B cell (primary cell): ENCODE data around the gene RCN2. TPM values are rescaled to one million over a fixed set of nuclear protein-coding genes. Genes with fewer than 3 reads are reported as not detected.

Source experiments
- ATAC-seq: fragments of 200-7000 bp; cut with Tn5 transposase; one replicate; pipeline ENCODE4 v1.10.0; 2021; ENCODE audit warnings: low read depth, mild to moderate bottlenecking, moderate number of reproducible peaks, moderate library complexity
- CTCF ChIA-PET: fragments of 350-600 bp; sonication (Branson Sonifier 250); formaldehyde crosslinking; loops from one replicate; lab custom pipeline; 2021; ENCODE audit warnings: antibody characterized with exemption, inconsistent platforms; lab: Charles Lee
- POLR2A ChIA-PET: fragments of 350-600 bp; sonication (Branson Sonifier 250); formaldehyde crosslinking; loops from one replicate; lab custom pipeline; 2021; ENCODE audit warnings: antibody characterized with exemption; lab: Charles Lee
- DNase-seq: peaks from one replicate; pipeline ENCODE4 v3.0.0; 2013
- H2AFZ ChIP-seq: 2 replicates; pipeline ENCODE4 v1.6.1; 2012; ENCODE audit warnings: mild to moderate bottlenecking, low read depth, low read length; ENCODE audit not compliant: insufficient read depth, poor library complexity, severe bottlenecking
- H3K27ac ChIP-seq, 2 donors: 1 replicate in 1 of 2; 2 replicates in 1 of 2; pipeline ENCODE4 v1.5.1; 2012 to 2013; ENCODE audit warnings: low read length in 2 of 2, mild to moderate bottlenecking in 2 of 2, moderate library complexity in 1 of 2
- H3K27me3 ChIP-seq, 4 experiments: fragments of 200-600 bp in 1 of 4; sonication (generic) in 1 of 4; replicated peaks in 1 of 4; 1 replicate in 2 of 4; 2 replicates in 2 of 4; pipeline versions ENCODE4 v1.6.1 to v1.7.0; 2013 to 2016; ENCODE audit warnings: low read length in 3 of 4, mild to moderate bottlenecking in 2 of 4, mixed read lengths in 1 of 4, moderate library complexity in 1 of 4; ENCODE audit not compliant: insufficient read depth in 4 of 4, control insufficient read depth in 3 of 4; ENCODE audit errors: control extremely low read depth in 1 of 4
- H3K36me3 ChIP-seq, 2 experiments: replicated peaks in 1 of 2; 1 replicate in 1 of 2; 2 replicates in 1 of 2; pipeline versions ENCODE4 v1.6.1 to v1.7.1; 2013; ENCODE audit warnings: low read length in 1 of 2; ENCODE audit not compliant: insufficient read depth in 2 of 2, control insufficient read depth in 1 of 2; ENCODE audit errors: control extremely low read depth in 1 of 2, extremely low read depth in 1 of 2
- H3K4me1 ChIP-seq, 2 donors: fragments of 200-600 bp in 1 of 2; sonication (generic) in 1 of 2; 1 replicate in 1 of 2; 2 replicates in 1 of 2; pipeline versions ENCODE4 v1.5.1 to v1.6.1; 2013 to 2017; ENCODE audit warnings: low read length in 2 of 2; ENCODE audit not compliant: control insufficient read depth in 2 of 2, insufficient read depth in 2 of 2
- H3K4me2 ChIP-seq: replicated peaks from 2 replicates; pipeline ENCODE3; 2012; ENCODE audit warnings: mild to moderate bottlenecking, low read depth, low read length; ENCODE audit not compliant: poor library complexity, severe bottlenecking
- H3K4me3 ChIP-seq, 5 experiments: fragments of 200-600 bp in 1 of 5; sonication (generic) in 1 of 5; 1 replicate in 3 of 5; 2 replicates in 2 of 5; pipeline versions ENCODE4 v1.5.1 to v1.7.0; 2011 to 2016; ENCODE audit warnings: low read length in 4 of 5, mild to moderate bottlenecking in 4 of 5, low read depth in 2 of 5, control low read depth in 1 of 5, moderate library complexity in 1 of 5; ENCODE audit not compliant: insufficient read depth in 1 of 5; ENCODE audit errors: control extremely low read depth in 1 of 5, extremely low read depth in 1 of 5
- H3K79me2 ChIP-seq: fragments of 200-600 bp; sonication (generic); one replicate; pipeline ENCODE4 v1.6.0; 2016; ENCODE audit warnings: low read length; ENCODE audit not compliant: control insufficient read depth, insufficient read depth
- H3K9ac ChIP-seq: fragments of 200-600 bp; sonication (generic); 2 replicates; pipeline ENCODE4 v1.6.1; 2017; ENCODE audit warnings: mild to moderate bottlenecking, low read length, moderate library complexity
- H3K9me3 ChIP-seq, 3 donors: one replicate each; pipeline versions ENCODE4 v1.6.1 to v1.7.1; 2013; ENCODE audit warnings: low read length in 2 of 3; ENCODE audit not compliant: control insufficient read depth in 2 of 3, insufficient read depth in 1 of 3; ENCODE audit errors: control extremely low read depth in 1 of 3
- H4K20me1 ChIP-seq: 2 replicates; pipeline ENCODE4 v1.6.0; 2012; ENCODE audit warnings: mild to moderate bottlenecking, low read length; ENCODE audit not compliant: insufficient read depth, control insufficient read depth, poor library complexity, severe bottlenecking
- H3K27ac Mint-ChIP-seq: one replicate; pipeline ENCODE4 v1.8.0; 2021; ENCODE audit warnings: mixed read lengths
- H3K27me3 Mint-ChIP-seq: one replicate; pipeline ENCODE4 v1.8.0; 2021; ENCODE audit warnings: mixed read lengths
- H3K4me1 Mint-ChIP-seq: one replicate; pipeline ENCODE4 v1.8.0; 2021; ENCODE audit warnings: mixed read lengths
- H3K4me3 Mint-ChIP-seq: one replicate; pipeline ENCODE4 v1.8.0; 2021; ENCODE audit warnings: mixed read lengths
- H3K9me3 Mint-ChIP-seq: one replicate; pipeline ENCODE4 v1.8.0; 2022; ENCODE audit warnings: mixed read lengths; ENCODE audit not compliant: insufficient read depth
- EZH2 ChIP-seq: IDR thresholded peaks from 2 replicates; pipeline ENCODE4 v1.6.1; 2012; ENCODE audit warnings: borderline replicate concordance, low read depth, mild to moderate bottlenecking, moderate library complexity, low read length; ENCODE audit not compliant: insufficient read depth, poor library complexity, severe bottlenecking
- WGBS: methylation state at CpG from one replicate; pipeline ENCODE4 v1.1.5; 2013; ENCODE audit warnings: missing lambda C conversion rate; ENCODE audit not compliant: insufficient coverage; 5-methylcytosine and 5-hydroxymethylcytosine counted together
- intact Hi-C: fragments of 100-400 bp; cut with micrococcal nuclease; formaldehyde crosslinking; loops from one replicate; pipeline ENCODE4 v1.10.0; 2022
- polyA plus RNA-seq: library from polyadenylated mRNA; depleted of rRNA; stranded (reverse); fragments of >200 nt; gene quantifications from 2 replicates; pipeline ENCODE4 v1.2.3, GENCODE V29; 2012
- total RNA-seq, 2 donors: library from RNA; stranded (reverse); fragments of 120-200 nt in 1 of 2; gene quantifications; 1 replicate in 1 of 2; 2 replicates in 1 of 2; pipeline versions ENCODE4 v1.2.3 to v1.2.4, GENCODE V29; 2013 to 2022
- TF ChIP-seq, protein P1 (sequence below): fragments of 200-600 bp; IDR thresholded peaks from one replicate; pipeline ENCODE4 v1.8.0; 2022; ENCODE audit warnings: antibody characterized with exemption, mild to moderate bottlenecking

RCN2 gene
- total and polyA plus RNA-seq, 2 donors (not counting 1 experiment from before 2014, with no cell fraction given), result 16.7 to 27.8 TPM

DNA sequence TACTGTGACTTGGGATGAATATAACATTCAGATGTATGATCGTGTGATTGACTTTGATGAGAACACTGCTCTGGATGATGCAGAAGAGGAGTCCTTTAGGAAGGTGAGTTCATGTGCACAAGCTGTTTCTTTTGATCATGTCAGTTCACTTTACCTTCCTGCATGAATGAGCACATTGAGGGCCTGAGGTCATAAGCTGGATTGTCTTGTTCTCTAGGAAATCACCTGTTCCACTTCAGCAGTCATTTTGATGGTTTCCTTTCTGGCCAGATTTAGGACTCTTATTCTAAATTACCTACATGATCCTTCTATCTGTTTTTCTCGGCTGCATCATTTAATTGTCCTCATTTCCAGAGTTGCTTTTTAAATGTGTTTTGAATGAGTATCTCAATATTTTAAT lies 4.1 kb downstream of the RCN2 start:
- no peak for TF ChIP-seq EZH2
- TF ChIP-seq, protein P1, sequence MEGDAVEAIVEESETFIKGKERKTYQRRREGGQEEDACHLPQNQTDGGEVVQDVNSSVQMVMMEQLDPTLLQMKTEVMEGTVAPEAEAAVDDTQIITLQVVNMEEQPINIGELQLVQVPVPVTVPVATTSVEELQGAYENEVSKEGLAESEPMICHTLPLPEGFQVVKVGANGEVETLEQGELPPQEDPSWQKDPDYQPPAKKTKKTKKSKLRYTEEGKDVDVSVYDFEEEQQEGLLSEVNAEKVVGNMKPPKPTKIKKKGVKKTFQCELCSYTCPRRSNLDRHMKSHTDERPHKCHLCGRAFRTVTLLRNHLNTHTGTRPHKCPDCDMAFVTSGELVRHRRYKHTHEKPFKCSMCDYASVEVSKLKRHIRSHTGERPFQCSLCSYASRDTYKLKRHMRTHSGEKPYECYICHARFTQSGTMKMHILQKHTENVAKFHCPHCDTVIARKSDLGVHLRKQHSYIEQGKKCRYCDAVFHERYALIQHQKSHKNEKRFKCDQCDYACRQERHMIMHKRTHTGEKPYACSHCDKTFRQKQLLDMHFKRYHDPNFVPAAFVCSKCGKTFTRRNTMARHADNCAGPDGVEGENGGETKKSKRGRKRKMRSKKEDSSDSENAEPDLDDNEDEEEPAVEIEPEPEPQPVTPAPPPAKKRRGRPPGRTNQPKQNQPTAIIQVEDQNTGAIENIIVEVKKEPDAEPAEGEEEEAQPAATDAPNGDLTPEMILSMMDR, result no peak
- ATAC-seq (peak; percentile 11), DNase-seq (peak; percentile 85)
- no peaks in the 10 kb centered on the region for H3K27me3 ChIP-seq
- H3K27me3 Mint-ChIP-seq, result no peaks in the 10 kb centered on the region
- H3K4me3 Mint-ChIP-seq, result peak overlapping the region; percentile 68
- H3K9me3 ChIP-seq, result no peaks in the 10 kb centered on the region
- H4K20me1 ChIP-seq, result no peaks in the 10 kb centered on the region
- 0% methylated on average over 1 of the region's 2 CpGs for WGBS
- H3K4me1 Mint-ChIP-seq, result peaks cover 39% of the 10 kb centered on the region
- ChIA-PET CTCF (interaction anchor here (2.3 kb wide), 1 partner anchor 59 kb away, joined by 8 read pairs; the partner anchor contains the start of gene PSTPIP1), POLR2A (interaction anchor here (0.7 to 1.6 kb wide), 2 partner anchors 60 to 73 kb away, joined by 3 to 4 read pairs; partner anchors contain the start of gene PSTPIP1)
- H3K27ac ChIP-seq, result peak overlapping the region; percentile 57 to 69
- H3K27ac Mint-ChIP-seq, result peak overlapping the region; percentile 84
- H3K4me2 ChIP-seq, result peak overlapping the region; percentile 57
- peaks cover 37% of the 10 kb centered on the region for H3K79me2 ChIP-seq
- H3K36me3 ChIP-seq, result peaks cover 2 to 25% of the 10 kb centered on the region in 2 experiments
- intact Hi-C loops, result loop anchor here (1.0 kb wide), 1 partner anchor 32 kb away; no protein-coding TSS in a partner anchor
- H2AFZ ChIP-seq, result no peak overlapping the region
- H3K4me1 ChIP-seq, result peaks cover 26 to 43% of the 10 kb centered on the region in 2 donors
- no peak overlapping the region for H3K4me3 ChIP-seq
- peak overlapping the region; percentile 40 for H3K9ac ChIP-seq
- no peaks in the 10 kb centered on the region for H3K9me3 Mint-ChIP-seq

DNA sequence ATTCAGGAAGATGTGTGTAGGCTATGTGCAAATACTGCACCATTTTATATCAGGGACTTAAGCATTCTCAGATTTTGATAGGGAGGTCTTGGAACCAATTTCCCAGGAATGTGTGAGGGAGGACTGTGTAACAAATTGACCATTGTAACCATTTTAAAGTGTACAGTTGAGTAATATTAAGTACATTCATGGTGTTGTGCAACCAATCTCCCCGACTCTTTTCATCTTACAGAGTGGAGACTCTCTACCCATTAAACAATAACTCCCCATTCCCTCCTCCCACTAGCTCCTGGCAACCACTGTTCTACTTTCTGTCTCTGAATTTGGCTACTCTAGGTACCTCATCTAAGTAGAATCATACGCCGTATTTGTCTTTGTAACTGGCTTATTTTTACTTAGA lies 5.1 kb downstream of the RCN2 start:
- CTCF ChIA-PET, result interaction anchor here (1.6 kb wide), 1 partner anchor 38 kb away, joined by 4 read pairs; no protein-coding TSS in a partner anchor
- H2AFZ ChIP-seq, result no peak overlapping the region
- no peak overlapping the region for H3K4me3 ChIP-seq
- H3K27ac ChIP-seq, result no peak overlapping the region
- H3K79me2 ChIP-seq, result peaks cover 37% of the 10 kb centered on the region
- no peak for TF ChIP-seq EZH2
- H3K27me3 ChIP-seq, result no peaks in the 10 kb centered on the region
- no peaks in the 10 kb centered on the region for H4K20me1 ChIP-seq
- no peak overlapping the region for H3K9ac ChIP-seq
- H3K4me2 ChIP-seq, result no peak overlapping the region
- ATAC-seq (no peak), DNase-seq (no peak)
- no peaks in the 10 kb centered on the region for H3K9me3 ChIP-seq
- H3K36me3 ChIP-seq, result peaks cover 2 to 25% of the 10 kb centered on the region in 2 experiments
- POLR2A ChIA-PET, result no interaction called here
- no peak overlapping the region for H3K27ac Mint-ChIP-seq
- peaks cover 21 to 37% of the 10 kb centered on the region in 2 donors for H3K4me1 ChIP-seq
- H3K4me1 Mint-ChIP-seq, result peaks cover 32% of the 10 kb centered on the region
- H3K27me3 Mint-ChIP-seq, result no peaks in the 10 kb centered on the region
- no peak overlapping the region for H3K4me3 Mint-ChIP-seq
- intact Hi-C loops, result no loop called here
- WGBS, result no CpG with 5 or more reads among the region's 3 CpGs
- no peaks in the 10 kb centered on the region for H3K9me3 Mint-ChIP-seq
